ENCODE results near the gene HILPDA. TPM values are rescaled to one million over a fixed set of nuclear protein-coding genes. Genes with fewer than 3 reads are reported as not detected.

HILPDA gene
- total and polyA plus RNA-seq, 8 donors, result 2.0 to 7.4 (median 4.9) TPM

- no peaks in the 10 kb centered on the region for H3K9me3 ChIP-seq
- 81 to 85% methylated on average over 3 of the region's 3 CpGs for WGBS, 2 donors
- no peaks in the 10 kb centered on the region for H3K27me3 ChIP-seq
- intact Hi-C loops (cut with DNase I), result no loop called here
- ATAC-seq (no peak), DNase-seq (no peak), FAIRE-seq (no peak)
- TF ChIP-seq CTCF (IDR thresholded peaks at IDR 0.05), result no peak
- no peak overlapping the region for H3K27ac ChIP-seq
- no peak overlapping the region for H3K4me3 ChIP-seq
- H3K4me1 ChIP-seq, result no peaks in the 10 kb centered on the region
- H3K36me3 ChIP-seq, result no peaks in the 10 kb centered on the region
Measured at GRCh38 chr7:128417071-128417470, 38.6 kb upstream of the HILPDA start.

- no peak overlapping the region for H3K4me3 ChIP-seq
- no peaks in the 10 kb centered on the region for H3K36me3 ChIP-seq
- WGBS, 2 donors, result 86 to 89% methylated on average over 7 of the region's 7 CpGs
- H3K4me1 ChIP-seq, result no peaks in the 10 kb centered on the region
- no peaks in the 10 kb centered on the region for H3K27me3 ChIP-seq
- intact Hi-C loops (cut with DNase I), result no loop called here
- no peaks in the 10 kb centered on the region for H3K9me3 ChIP-seq
- DNase-seq (no peak), ATAC-seq (no peak), FAIRE-seq (no peak)
- H3K27ac ChIP-seq, result no peak overlapping the region
- no peak for TF ChIP-seq CTCF (IDR thresholded peaks at IDR 0.05)
Measured at GRCh38 chr7:128419257-128419656, 36.4 kb upstream of the HILPDA start.

GRCh38 chr7:128420773-128421172, 34.9 kb upstream of the HILPDA start:
- Histone ChIP-seq H3K27me3 (no peaks in the 10 kb centered on the region), H3K9me3 (no peaks in the 10 kb centered on the region), H3K4me3 (no peak overlapping the region), H3K4me1 (no peaks in the 10 kb centered on the region), H3K36me3 (no peaks in the 10 kb centered on the region), H3K27ac (no peak overlapping the region)
- TF ChIP-seq CTCF (IDR thresholded peaks at IDR 0.05), result no peak
- no peak for DNase-seq
- intact Hi-C loops (cut with DNase I), result loop anchor here in 1 of 3 donors (5.0 kb wide), 1 partner anchor 37 kb away; the partner anchor contains the start of gene HILPDA
- ATAC-seq, result no peak
- WGBS, 2 donors, result 88 to 90% methylated on average over 1 of the region's 1 CpG
- no peak for FAIRE-seq

GRCh38 chr7:128421384-128421783, 34.3 kb upstream of the HILPDA start:
- ATAC-seq, result no peak
- Histone ChIP-seq H3K36me3 (no peaks in the 10 kb centered on the region), H3K4me3 (no peak overlapping the region), H3K27me3 (no peaks in the 10 kb centered on the region), H3K27ac (no peak overlapping the region), H3K9me3 (no peaks in the 10 kb centered on the region), H3K4me1 (no peaks in the 10 kb centered on the region)
- intact Hi-C loops (cut with DNase I), result loop anchor here in 1 of 3 donors (5.0 kb wide), 1 partner anchor 36 kb away; the partner anchor contains the start of gene HILPDA
- no peak for DNase-seq
- no peak for FAIRE-seq
- no peak for TF ChIP-seq CTCF (IDR thresholded peaks at IDR 0.05)
- 75 to 90% methylated on average over 1 of the region's 1 CpG for WGBS, 2 donors

GRCh38 chr7:128422037-128422436, 33.6 kb upstream of the HILPDA start:
- intact Hi-C loops (cut with DNase I), result loop anchor here in 1 of 3 donors (5.0 kb wide), 1 partner anchor 35 kb away; the partner anchor contains the start of gene HILPDA
- Histone ChIP-seq H3K4me3 (no peak overlapping the region), H3K27ac (no peak overlapping the region), H3K27me3 (no peaks in the 10 kb centered on the region), H3K9me3 (no peaks in the 10 kb centered on the region), H3K36me3 (no peaks in the 10 kb centered on the region), H3K4me1 (no peaks in the 10 kb centered on the region)
- ATAC-seq, result no peak
- WGBS, 2 donors, result 62 to 81% methylated on average over 1 of the region's 1 CpG
- no peak for DNase-seq
- TF ChIP-seq CTCF (IDR thresholded peaks at IDR 0.05), result no peak
- no peak for FAIRE-seq

All from pancreas (tissue), 10 donors.